ENCODE measurements around the gene AURKA.
"Not testable (repeated sequence)": the region's sequence is repeated elsewhere in the genome, so short reads cannot be mapped to it uniquely, and the experiment has no call there.

GRCh38 chr20:56411287-56411686 is 19.3 kb upstream of the AURKA start:
- TF ChIP-seq CTCF (IDR thresholded peaks at IDR 0.05 in 4 of 5, conservative IDR thresholded peaks at IDR 0.05 in 1 of 5); POLR2A (IDR thresholded peaks at IDR 0.05): not testable (repeated sequence)

Measured in gastrocnemius medialis (tissue), 4 donors.